ENCODE data around the gene PAF1.

DNA sequence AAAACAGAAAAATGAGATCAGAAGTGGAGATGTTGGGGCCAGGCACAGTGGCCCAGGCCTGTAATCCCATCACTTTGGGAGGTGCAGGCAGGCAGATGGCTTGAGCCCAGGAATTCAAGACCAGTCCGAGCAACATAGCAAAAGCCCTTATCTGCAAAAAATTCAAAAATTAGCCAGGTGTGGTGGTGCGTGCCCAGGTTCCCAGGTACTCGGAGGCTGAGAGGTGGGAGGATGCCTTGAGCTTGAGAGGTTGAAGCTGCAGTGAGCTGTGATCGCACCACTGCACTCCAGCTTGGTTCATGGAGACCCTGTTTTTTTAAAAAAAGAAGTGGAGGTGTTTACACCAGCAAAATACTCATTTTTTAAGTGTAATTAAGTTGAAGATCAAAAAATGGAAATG is 9.2 kb upstream of the PAF1 start:
- TF ChIP-seq, protein P1, sequence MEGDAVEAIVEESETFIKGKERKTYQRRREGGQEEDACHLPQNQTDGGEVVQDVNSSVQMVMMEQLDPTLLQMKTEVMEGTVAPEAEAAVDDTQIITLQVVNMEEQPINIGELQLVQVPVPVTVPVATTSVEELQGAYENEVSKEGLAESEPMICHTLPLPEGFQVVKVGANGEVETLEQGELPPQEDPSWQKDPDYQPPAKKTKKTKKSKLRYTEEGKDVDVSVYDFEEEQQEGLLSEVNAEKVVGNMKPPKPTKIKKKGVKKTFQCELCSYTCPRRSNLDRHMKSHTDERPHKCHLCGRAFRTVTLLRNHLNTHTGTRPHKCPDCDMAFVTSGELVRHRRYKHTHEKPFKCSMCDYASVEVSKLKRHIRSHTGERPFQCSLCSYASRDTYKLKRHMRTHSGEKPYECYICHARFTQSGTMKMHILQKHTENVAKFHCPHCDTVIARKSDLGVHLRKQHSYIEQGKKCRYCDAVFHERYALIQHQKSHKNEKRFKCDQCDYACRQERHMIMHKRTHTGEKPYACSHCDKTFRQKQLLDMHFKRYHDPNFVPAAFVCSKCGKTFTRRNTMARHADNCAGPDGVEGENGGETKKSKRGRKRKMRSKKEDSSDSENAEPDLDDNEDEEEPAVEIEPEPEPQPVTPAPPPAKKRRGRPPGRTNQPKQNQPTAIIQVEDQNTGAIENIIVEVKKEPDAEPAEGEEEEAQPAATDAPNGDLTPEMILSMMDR (conservative IDR thresholded peaks at IDR 0.05; ENCODE audit: low read length), result no peak
- TF ChIP-seq EZH2phosphoT487 (IDR thresholded peaks at IDR 0.05; ENCODE audit: borderline replicate concordance, low read depth, low read length), result no peak

Measured in OCI-LY7 (cell line).